Islet precursor cell (in vitro differentiated cells): ENCODE data around the gene BCO1.

Experiments used
- DNase-seq: peaks from one replicate; pipeline ENCODE4 v3.0.0-alpha.2; 2018

The BCO1 gene

GRCh38 chr16:81321039-81321438, 82.5 kb downstream of the BCO1 start:
- no peak for DNase-seq

GRCh38 chr16:81321536-81321935, 83.0 kb downstream of the BCO1 start:
- no peak for DNase-seq

DNA sequence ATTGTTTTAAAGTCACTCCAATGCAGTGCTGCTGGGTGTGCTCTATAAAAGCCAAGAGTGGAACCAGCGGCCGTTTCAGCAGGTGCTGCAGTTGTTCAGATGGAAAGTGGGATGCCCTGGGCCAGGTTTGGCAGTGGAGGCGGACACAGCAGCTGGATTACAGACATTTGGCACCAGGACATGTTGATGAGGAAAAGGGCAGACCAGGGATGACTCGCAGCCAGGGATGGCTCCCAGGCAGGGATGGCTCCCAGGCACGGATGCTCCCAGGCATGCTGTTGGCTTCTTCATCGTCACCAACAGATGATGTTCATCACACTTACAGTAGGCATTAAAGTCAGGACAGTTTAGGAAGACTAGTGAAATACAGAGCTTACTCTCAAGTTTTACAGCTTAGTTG, 86.3 kb downstream of the BCO1 start:
- no peak for DNase-seq

GRCh38 chr16:81327011-81327410, 88.5 kb downstream of the BCO1 start:
- no peak for DNase-seq

- no peak for DNase-seq
Observed at GRCh38 chr16:81327447-81328196, 89.1 kb downstream of the BCO1 start.

- no peak for DNase-seq
Observed at GRCh38 chr16:81329947-81330346, 91.5 kb downstream of the BCO1 start.

DNA sequence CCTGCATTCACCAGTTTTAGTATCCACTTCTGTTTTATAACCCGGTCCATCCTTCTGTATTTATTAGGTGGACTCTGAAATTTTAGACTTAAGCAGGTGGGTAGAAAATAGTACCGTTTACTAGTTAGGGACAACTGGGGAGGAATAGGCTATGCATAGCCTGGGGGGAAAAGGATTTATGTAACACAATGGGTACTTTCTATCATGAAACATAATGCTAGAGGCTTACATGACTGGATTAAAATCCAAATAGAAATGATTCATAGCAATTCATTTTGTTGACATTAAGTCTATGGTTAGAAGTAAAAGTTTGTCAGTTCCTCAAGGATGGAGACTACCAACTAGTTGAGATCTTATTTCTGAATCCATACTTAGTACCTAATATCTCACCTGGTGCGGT, 94.9 kb downstream of the BCO1 start:
- no peak for DNase-seq

GRCh38 chr16:81335669-81336068, 97.2 kb downstream of the BCO1 start:
- no peak for DNase-seq

- DNase-seq: no peak
Observed at GRCh38 chr16:81337097-81337496, 98.6 kb downstream of the BCO1 start.
